HG03575 (cell line): Measurements from ENCODE around the gene PCDHGA8.
"Not testable (repeated sequence)": the region's sequence is repeated elsewhere in the genome, so short reads cannot be mapped to it uniquely, and the experiment has no call there.

Experiments used
- ATAC-seq: cut with Tn5 transposase; IDR thresholded peaks from one replicate; pipeline ENCODE4 v1.9.1; 2021; ENCODE audit not compliant: unreplicated experiment, insufficient number of reproducible peaks, low FRiP score; ENCODE audit errors: extremely low read depth

PCDHGA8 gene

DNA sequence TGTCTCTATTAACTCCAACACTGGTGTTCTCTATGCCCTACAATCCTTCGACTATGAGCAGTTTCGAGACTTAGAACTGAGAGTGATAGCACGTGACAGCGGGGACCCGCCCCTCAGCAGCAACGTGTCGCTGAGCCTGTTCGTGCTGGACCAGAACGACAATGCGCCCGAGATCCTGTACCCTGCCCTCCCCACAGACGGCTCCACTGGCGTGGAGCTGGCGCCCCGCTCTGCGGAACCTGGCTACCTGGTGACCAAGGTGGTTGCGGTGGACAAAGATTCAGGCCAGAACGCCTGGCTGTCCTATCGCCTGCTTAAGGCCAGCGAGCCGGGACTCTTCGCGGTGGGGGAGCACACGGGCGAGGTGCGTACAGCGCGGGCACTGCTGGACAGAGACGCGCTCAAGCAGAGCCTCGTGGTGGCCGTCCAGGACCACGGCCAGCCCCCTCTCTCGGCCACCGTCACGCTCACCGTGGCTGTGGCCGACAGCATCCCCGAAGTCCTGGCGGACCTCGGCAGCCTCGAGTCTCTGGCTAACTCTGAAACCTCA is 30.4 kb downstream of the PCDHGA8 start:
- ATAC-seq: no peak

DNA sequence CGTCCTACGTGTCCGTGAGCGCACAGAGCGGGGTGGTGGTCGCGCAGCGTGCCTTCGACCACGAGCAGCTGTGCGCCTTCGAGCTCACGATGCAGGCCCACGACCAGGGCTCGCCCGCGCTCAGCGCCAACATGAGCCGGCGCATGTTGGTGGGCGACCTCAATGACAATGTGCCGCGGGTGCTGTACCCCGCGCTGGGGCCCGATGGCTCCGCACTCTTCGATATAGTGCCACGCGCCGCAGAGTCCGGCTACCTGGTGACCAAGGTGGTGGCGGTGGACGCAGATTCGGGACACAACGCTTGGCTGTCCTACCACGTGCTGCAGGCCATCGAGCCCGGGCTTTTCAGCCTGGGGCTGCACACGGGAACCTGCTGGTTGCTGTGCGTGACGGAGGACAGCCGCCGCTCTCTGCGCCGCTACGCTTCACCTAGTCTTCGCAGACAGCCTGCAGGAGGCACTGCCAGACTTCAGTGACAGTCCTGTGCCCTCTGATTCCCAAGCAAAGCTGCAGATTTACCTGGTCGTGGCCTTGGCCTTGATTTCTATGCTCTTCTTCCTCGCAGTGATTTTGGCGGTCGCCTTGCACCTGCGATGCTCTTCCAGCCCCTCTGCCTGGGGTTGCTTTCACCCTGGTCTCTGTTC is 35.5 kb downstream of the PCDHGA8 start:
- no peak for ATAC-seq

DNA sequence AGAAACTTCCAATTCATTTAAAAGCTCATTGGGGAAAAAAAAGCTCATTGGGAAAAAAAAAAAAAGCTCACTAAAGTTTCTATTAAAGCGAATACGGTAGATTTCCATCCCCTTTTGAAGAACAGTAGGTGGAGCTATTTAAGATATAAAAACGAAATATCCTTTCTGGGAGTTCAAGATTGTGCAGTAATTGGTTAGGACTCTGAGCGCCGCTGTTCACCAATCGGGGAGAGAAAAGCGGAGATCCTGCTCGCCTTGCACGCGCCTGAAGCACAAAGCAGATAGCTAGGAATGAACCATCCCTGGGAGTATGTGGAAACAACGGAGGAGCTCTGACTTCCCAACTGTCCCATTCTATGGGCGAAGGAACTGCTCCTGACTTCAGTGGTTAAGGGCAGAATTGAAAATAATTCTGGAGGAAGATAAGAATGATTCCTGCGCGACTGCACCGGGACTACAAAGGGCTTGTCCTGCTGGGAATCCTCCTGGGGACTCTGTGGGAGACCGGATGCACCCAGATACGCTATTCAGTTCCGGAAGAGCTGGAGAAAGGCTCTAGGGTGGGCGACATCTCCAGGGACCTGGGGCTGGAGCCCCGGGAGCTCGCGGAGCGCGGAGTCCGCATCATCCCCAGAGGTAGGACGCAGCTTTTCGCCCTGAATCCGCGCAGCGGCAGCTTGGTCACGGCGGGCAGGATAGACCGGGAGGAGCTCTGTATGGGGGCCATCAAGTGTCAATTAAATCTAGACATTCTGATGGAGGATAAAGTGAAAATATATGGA is 38.1 kb downstream of the PCDHGA8 start, which contains the start of gene PCDHGA12:
PCDHGA12 (plus strand) TSS at position 176 of the 782 bp plus-strand sequence; CDS start at position 429, 253 bp downstream.
- ATAC-seq: peak; percentile 91

DNA sequence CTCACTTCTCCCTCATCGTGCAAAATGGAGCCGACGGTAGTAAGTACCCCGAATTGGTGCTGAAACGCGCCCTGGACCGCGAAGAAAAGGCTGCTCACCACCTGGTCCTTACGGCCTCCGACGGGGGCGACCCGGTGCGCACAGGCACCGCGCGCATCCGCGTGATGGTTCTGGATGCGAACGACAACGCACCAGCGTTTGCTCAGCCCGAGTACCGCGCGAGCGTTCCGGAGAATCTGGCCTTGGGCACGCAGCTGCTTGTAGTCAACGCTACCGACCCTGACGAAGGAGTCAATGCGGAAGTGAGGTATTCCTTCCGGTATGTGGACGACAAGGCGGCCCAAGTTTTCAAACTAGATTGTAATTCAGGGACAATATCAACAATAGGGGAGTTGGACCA is 38.9 kb downstream of the PCDHGA8 start:
- no peak for ATAC-seq

DNA sequence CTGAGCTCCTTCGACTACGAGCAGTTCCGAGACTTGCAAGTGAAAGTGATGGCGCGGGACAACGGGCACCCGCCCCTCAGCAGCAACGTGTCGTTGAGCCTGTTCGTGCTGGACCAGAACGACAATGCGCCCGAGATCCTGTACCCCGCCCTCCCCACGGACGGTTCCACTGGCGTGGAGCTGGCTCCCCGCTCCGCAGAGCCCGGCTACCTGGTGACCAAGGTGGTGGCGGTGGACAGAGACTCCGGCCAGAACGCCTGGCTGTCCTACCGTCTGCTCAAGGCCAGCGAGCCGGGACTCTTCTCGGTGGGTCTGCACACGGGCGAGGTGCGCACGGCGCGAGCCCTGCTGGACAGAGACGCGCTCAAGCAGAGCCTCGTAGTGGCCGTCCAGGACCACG is 39.9 kb downstream of the PCDHGA8 start:
- ATAC-seq: not testable (repeated sequence)

DNA sequence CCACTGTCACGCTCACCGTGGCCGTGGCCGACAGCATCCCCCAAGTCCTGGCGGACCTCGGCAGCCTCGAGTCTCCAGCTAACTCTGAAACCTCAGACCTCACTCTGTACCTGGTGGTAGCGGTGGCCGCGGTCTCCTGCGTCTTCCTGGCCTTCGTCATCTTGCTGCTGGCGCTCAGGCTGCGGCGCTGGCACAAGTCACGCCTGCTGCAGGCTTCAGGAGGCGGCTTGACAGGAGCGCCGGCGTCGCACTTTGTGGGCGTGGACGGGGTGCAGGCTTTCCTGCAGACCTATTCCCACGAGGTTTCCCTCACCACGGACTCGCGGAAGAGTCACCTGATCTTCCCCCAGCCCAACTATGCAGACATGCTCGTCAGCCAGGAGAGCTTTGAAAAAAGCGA is 40.3 kb downstream of the PCDHGA8 start:
- not testable (repeated sequence) for ATAC-seq

DNA sequence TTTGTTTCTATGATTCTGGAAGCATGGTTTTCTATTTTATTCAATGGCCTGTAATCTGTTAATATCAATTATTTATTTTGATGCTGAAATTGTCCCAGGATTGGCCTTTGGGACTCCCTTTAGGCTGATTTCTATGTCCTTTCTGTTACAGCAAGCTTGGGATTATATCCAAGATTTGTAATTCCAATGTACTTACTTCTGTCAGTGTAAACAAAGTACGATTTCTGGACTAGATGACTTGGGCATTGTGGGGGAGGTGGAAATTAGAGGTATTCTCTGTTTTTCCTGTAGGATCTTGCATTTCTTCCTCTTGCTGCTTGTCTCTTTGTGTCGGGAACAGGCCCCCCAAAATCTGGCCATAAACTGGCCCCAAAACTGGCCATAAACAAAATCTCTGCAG is 41.6 kb downstream of the PCDHGA8 start:
- ATAC-seq: no peak

DNA sequence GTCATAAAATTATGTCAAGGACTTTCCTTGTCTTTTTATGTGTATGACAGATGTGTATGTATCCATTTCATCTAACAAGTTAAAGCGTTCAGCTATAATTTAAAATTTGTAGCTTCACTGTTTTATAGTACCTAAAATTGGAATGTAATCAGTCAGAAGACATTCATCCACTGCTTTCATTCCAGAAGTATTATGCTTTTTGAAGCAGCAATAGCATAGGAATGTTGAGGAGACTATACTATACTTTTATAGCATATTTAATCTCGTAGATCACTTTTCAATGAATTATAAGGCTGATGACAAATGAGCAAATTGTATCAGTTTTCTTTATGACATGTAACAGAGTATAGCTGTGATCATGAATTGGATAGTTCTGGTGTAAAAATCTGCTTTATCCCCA is 44.8 kb downstream of the PCDHGA8 start:
- no peak for ATAC-seq

DNA sequence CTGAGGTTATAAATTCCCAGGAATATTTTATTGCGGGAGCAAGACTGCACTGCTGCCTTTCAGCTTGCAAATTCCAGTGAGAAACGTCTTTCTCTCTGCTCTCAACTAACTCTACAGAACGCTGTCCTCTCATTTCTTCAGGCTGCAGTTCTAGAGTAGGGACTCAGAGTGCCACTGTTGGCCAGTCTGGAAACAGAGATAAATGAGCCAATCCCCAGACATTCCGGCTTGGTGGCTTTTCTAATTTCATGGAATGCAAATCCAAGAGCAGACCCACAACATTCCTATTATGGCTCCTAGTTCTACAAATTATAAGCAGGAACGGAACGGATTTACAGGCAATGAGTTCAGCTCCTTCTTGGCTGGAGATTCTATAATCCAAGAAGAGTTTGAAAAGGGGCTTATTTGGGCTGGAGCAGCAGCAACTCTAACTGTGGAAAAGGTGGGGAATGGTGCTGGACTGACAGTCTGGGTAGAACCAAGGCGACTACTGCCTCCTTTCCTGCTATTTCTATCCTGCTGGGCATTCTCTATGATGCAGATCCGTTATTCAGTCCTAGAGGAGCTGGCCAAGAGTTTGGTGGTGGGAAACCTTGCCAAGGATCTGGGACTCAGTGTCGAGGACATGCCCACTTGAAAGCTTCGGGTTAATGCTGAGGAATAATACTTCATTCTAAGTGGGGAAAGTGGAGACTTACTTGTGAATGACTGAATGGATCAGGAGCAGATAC is 47.1 kb downstream of the PCDHGA8 start:
- ATAC-seq: no peak

DNA sequence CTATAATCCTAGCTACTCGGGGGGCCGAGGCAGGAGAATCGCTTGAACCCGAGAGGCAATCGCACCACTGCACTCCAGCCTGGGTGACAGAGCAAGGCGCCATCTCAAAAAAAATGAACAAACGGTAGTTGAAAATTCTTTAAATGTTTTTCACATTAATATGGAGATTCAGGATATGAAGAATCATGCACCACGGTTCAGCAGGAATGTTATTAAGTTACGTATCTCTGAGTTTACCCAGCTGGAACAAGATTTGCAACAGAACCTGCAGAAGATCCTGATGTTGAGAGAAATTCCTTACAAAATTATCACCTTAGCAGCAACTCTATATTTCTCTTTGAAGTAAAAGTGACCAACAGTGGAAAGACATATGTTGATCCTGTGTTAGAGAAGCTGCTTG is 47.9 kb downstream of the PCDHGA8 start:
- ATAC-seq: no peak

DNA sequence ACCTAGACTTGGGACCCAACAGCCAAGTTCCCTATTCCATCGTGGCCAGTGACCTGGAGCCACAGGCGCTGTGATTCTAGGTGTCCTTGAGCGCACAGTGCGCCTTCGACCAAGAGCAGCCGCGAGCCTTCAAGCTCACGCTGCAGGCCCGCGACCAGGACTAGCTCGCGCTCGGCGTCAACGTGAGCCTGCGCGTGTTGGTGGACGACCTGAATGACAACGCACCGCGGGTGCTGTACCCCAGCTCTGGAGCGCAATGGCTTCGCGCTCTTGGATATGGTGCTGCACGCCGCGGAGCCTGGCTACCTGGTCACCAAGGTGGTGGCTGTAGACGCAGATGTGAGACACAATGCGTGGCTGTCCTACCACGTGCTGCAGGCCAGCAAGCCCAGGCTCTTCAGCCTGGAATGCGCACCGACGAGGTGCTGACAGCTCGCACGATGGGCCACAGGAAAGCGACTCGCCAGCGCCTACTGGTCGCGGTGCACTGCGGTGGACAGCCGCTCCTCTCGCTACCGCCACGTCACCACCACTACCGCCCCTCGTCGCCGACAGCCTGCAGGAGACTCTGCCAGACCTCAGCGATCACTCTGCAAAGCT is 49.2 kb downstream of the PCDHGA8 start:
- ATAC-seq: no peak
